ENCODE results near the gene GPR68.
A peak's percentile ranks its signal among the peaks of the same experiment; 100 is the strongest.
"Not testable (repeated sequence)": the region's sequence is repeated elsewhere in the genome, so short reads cannot be mapped to it uniquely, and the experiment has no call there.

GPR68 gene

DNA sequence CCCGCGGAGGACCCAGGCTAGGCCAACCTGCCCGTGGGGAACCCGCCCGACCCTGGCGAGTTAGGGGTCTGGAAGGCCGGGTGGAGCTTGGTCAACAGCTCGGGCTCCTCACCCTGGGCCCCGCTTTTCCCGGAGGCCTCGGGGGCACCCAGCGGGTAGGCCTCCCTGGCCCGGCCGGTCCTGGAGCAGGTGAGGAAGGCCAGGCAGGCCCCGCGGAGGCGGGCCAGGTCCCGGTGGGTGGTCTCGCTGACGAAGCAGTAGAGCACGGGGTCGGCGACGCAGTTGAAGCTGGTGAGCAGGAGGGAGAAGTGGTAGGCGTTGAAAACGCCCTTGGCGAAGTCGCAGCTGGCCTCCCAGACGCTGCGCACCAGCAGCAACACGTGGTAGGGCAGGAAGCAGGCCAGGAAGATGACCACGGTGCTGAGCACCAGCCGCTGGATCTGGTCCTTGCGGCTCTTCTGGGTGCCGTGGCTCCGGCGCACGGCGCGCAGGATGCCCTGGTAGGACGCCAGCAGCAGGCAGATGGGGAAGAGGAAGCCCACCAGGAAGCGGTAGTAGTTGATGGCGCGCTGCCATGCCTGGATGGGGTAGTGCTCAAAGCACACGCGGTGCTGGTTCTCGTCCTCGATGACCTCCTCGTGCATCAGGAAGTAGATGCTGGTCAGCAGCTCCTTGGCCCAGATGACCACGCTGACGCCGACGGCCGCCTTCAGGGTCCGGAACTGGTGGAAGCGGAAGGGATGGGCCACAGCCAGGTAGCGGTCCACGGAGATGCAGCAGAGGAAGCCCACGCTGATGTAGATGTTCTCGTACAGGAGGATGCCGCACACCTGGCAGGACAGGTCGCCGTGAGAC lies 10.3 kb downstream of the GPR68 start:
- H3K9me3 ChIP-seq (replicated peaks; ENCODE audit: low read length): no peaks in the 10 kb centered on the region
- peaks cover 4% of the 10 kb centered on the region for H3K36me3 ChIP-seq (ENCODE audit: insufficient read depth, low read length)
- no peaks in the 10 kb centered on the region for H3K27me3 ChIP-seq (ENCODE audit: control insufficient read depth, insufficient read depth, low read length)
- no peak overlapping the region for H3K4me2 ChIP-seq (ENCODE audit: low read length)
- H3K4me3 ChIP-seq (ENCODE audit: low read length): no peak overlapping the region
- no peak overlapping the region for H3K9ac ChIP-seq (ENCODE audit: low read depth, low read length)
- H3K4me1 ChIP-seq (ENCODE audit: control insufficient read depth, insufficient read depth, low read length): peaks cover 28% of the 10 kb centered on the region

DNA sequence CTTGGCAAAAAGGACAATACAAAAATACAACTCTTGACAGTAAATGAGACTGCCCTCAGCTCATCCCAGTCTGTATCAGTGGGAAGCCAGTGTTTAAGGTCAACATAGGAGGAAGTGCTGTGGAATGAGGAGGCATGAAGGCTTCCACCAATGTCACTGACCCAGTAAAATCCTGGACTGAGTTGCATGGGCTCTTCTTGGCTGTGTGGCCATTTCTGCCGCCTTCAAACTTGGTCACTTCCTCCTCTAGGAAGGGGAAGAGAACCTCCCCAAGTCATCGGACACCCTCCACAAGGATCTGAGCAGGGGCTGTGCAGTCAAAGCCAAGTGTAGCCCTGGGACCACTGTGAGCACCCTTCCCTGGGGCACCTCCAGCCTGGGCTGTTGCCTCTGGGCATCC lies 11.9 kb downstream of the GPR68 start:
- H3K9ac ChIP-seq (ENCODE audit: low read depth, low read length): no peak overlapping the region
- H3K4me3 ChIP-seq (ENCODE audit: low read length): no peak overlapping the region
- no peak overlapping the region for H3K4me2 ChIP-seq (ENCODE audit: low read length)
- no peaks in the 10 kb centered on the region for H3K27me3 ChIP-seq (ENCODE audit: control insufficient read depth, insufficient read depth, low read length)
- peaks cover 43% of the 10 kb centered on the region for H3K4me1 ChIP-seq (ENCODE audit: control insufficient read depth, insufficient read depth, low read length)
- H3K36me3 ChIP-seq (ENCODE audit: insufficient read depth, low read length): peaks cover 4% of the 10 kb centered on the region
- no peaks in the 10 kb centered on the region for H3K9me3 ChIP-seq (replicated peaks; ENCODE audit: low read length)

DNA sequence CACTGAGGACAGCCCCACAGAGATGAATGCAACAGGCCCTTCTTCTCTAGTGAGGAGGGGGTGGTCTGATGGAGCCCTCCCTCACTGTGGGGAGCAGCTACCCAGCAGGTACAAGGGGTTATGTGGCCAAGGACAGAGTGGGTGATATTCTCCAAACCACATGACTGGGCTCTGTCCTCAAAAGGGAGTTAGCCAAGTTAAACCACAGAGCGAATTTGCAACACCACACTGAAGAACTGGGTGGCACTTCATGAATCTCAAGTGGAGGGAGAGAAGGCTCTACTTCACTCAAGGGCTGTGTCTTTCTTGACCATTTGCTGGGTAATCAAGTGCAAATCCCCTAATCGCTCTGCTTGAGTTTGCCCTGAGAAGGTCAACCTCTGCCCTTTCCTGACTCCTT lies 12.5 kb downstream of the GPR68 start:
- peaks cover 44% of the 10 kb centered on the region for H3K4me1 ChIP-seq (ENCODE audit: control insufficient read depth, insufficient read depth, low read length)
- H3K4me2 ChIP-seq (ENCODE audit: low read length): no peak overlapping the region
- no peak overlapping the region for H3K4me3 ChIP-seq (ENCODE audit: low read length)
- no peak overlapping the region for H3K9ac ChIP-seq (ENCODE audit: low read depth, low read length)
- no peaks in the 10 kb centered on the region for H3K9me3 ChIP-seq (replicated peaks; ENCODE audit: low read length)
- H3K36me3 ChIP-seq (ENCODE audit: insufficient read depth, low read length): peaks cover 4% of the 10 kb centered on the region
- no peaks in the 10 kb centered on the region for H3K27me3 ChIP-seq (ENCODE audit: control insufficient read depth, insufficient read depth, low read length)

DNA sequence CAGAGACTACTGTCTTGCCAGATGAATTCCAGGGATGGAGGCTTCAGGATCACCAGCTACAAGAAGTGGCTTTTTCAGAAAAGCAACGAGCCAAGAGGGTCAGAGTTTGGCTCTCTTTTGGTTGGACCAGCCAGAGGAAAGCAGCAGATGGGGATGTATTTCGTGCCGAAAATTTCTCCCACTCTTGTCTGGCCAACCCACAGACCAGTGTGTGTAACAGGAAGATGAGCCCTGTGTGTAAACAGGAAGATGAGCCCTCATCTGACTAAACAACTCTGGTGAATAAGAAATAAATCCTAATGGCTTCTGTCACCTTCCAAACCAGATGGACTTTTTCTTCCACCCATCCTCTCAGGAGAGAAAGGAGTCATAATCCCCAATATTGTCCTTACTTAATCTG lies 13.1 kb downstream of the GPR68 start:
- Histone ChIP-seq H3K4me3 (ENCODE audit: low read length) (no peak overlapping the region), H3K4me2 (ENCODE audit: low read length) (peak overlapping the region; percentile 2), H3K36me3 (ENCODE audit: insufficient read depth, low read length) (peaks cover 4% of the 10 kb centered on the region), H3K27me3 (ENCODE audit: control insufficient read depth, insufficient read depth, low read length) (no peaks in the 10 kb centered on the region), H3K9ac (ENCODE audit: low read depth, low read length) (no peak overlapping the region), H3K4me1 (ENCODE audit: control insufficient read depth, insufficient read depth, low read length) (peaks cover 42% of the 10 kb centered on the region), H3K9me3 (replicated peaks; ENCODE audit: low read length) (no peaks in the 10 kb centered on the region)

DNA sequence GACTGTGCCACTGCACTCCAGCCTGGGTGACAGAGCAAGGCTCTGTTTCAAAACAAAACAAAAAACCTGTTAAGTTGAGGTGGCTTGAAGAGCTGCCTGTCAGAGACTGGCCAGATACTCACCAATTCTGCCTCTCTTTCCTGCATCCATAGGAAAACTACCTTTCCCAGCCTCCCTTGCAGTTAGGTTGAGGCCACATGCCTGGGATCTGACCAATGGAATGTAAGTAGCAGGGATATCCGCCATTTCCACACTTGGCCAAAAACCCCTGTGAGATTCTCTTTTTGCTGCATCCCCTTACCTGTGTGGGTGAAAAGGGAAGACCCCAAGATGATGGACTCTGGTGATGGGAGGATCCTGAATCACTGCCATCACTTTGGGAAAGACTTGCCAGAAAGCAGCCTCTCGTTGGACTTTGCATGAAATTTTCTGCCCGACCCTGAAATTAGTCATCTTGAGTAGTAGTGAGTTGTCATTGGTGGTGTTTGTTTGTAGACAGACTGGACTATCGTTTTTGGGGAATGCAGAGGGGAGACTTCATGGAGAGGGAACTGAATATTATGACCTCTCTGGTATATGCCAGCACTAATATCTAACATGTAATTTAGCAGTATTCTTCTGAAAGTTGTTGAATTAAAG lies 14.0 kb downstream of the GPR68 start:
- peaks cover 4% of the 10 kb centered on the region for H3K36me3 ChIP-seq (ENCODE audit: insufficient read depth, low read length)
- peak overlapping the region; percentile 0 for H3K9ac ChIP-seq (ENCODE audit: low read depth, low read length)
- no peaks in the 10 kb centered on the region for H3K27me3 ChIP-seq (ENCODE audit: control insufficient read depth, insufficient read depth, low read length)
- peak overlapping the region; percentile 28 for H3K4me3 ChIP-seq (ENCODE audit: low read length)
- H3K9me3 ChIP-seq (replicated peaks; ENCODE audit: low read length): no peaks in the 10 kb centered on the region
- H3K4me2 ChIP-seq (ENCODE audit: low read length): peak overlapping the region; percentile 25
- peaks cover 42% of the 10 kb centered on the region for H3K4me1 ChIP-seq (ENCODE audit: control insufficient read depth, insufficient read depth, low read length)

DNA sequence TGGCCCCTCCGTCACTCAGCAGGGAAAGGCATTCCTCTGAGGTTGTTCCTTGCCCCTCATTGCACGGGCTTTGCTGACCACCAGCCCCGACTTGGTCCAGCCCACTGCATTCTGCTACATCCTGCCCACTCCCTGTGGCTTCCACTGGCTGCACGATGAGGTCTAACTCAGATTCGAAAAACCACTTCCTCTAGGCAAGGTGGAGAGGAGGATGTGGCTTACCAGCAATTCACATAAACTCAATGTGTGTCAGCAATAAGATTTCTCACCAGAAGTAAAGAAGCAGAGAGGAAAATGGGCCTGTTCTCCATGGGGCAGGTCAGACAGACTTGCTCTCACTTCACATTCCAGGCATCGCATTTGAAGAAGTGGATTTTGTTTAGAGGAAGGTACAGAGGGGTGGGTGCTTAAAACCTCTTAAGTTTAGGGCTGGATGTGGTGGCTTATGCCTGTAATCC lies 14.7 kb downstream of the GPR68 start:
- H3K4me1 ChIP-seq (ENCODE audit: control insufficient read depth, insufficient read depth, low read length): peaks cover 42% of the 10 kb centered on the region
- peaks cover 4% of the 10 kb centered on the region for H3K36me3 ChIP-seq (ENCODE audit: insufficient read depth, low read length)
- peak overlapping the region; percentile 3 for H3K4me2 ChIP-seq (ENCODE audit: low read length)
- H3K27me3 ChIP-seq (ENCODE audit: control insufficient read depth, insufficient read depth, low read length): no peaks in the 10 kb centered on the region
- H3K9me3 ChIP-seq (replicated peaks; ENCODE audit: low read length): no peaks in the 10 kb centered on the region
- H3K4me3 ChIP-seq (ENCODE audit: low read length): peak overlapping the region; percentile 27
- H3K9ac ChIP-seq (ENCODE audit: low read depth, low read length): peak overlapping the region; percentile 0

DNA sequence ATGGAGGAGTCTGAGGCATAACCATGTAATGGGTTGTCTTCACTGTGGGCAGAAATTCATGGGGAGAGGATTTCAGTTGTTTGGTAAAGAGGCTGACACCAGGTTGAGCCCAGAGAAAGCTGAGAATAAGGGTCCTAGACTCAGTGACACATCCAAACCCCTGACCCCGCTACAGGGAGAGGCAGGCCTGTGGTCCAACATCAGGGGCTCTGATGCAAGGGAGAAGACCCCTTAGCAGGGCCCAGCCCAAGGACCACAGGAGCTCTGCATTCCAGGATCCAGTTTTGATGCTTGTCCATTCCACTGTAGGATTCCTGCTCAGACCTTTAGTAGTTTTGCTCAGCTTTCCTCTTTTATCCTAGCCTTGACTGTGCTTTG lies 15.5 kb downstream of the GPR68 start:
- Histone ChIP-seq H3K4me3 (ENCODE audit: low read length) (no peak overlapping the region), H3K36me3 (ENCODE audit: insufficient read depth, low read length) (no peaks in the 10 kb centered on the region), H3K4me1 (ENCODE audit: control insufficient read depth, insufficient read depth, low read length) (peaks cover 42% of the 10 kb centered on the region), H3K9me3 (replicated peaks; ENCODE audit: low read length) (no peaks in the 10 kb centered on the region), H3K4me2 (ENCODE audit: low read length) (peak overlapping the region; percentile 11), H3K9ac (ENCODE audit: low read depth, low read length) (no peak overlapping the region), H3K27me3 (ENCODE audit: control insufficient read depth, insufficient read depth, low read length) (no peaks in the 10 kb centered on the region)

DNA sequence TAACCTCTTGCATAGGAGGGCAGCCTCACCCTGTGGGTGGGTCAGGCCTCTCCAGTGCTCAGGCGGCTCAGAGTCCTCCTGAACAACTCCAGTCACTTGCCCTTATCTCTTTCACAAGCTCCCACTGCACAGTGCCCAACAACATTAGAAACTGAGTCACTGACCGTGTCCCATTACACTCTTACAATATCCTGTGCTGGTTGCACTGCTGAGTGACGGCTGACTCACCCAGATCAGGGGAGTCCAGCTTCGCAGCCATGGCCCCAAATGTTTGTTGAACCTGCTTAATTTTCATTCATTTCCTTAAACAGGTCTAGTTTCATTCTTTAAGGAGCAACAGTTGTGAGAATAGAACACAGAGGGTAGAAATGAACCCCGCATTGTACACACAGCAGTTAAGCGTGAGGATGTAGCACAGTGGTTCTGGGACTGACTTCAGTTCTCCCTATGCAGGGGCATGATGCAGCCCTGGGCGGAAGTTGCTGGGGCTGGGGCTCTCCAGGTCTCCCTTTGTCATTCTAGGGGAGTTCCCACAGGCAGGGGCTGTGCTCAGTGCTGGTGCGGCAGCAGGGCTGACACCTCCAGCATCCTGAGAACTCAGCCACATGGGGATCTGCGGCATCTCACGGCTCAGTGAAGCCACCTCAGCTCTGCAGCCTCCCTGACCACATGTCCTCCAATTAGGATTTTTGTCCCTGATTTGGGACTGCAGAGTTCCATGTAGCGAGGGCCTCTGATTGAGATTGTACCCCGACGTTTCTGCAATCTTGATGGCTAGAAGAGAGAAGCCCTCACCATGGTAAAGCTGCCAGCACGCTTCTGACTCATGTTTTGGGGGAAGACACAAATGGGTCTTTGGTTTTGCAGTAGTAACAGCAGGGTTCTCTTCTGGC lies 16.1 kb downstream of the GPR68 start:
- H3K9ac ChIP-seq (ENCODE audit: low read depth, low read length): no peak overlapping the region
- peak overlapping the region; percentile 48 for H3K4me2 ChIP-seq (ENCODE audit: low read length)
- peak overlapping the region; percentile 23 for H3K4me3 ChIP-seq (ENCODE audit: low read length)
- no peaks in the 10 kb centered on the region for H3K36me3 ChIP-seq (ENCODE audit: insufficient read depth, low read length)
- no peaks in the 10 kb centered on the region for H3K9me3 ChIP-seq (replicated peaks; ENCODE audit: low read length)
- H3K27me3 ChIP-seq (ENCODE audit: control insufficient read depth, insufficient read depth, low read length): no peaks in the 10 kb centered on the region
- peaks cover 42% of the 10 kb centered on the region for H3K4me1 ChIP-seq (ENCODE audit: control insufficient read depth, insufficient read depth, low read length)

DNA sequence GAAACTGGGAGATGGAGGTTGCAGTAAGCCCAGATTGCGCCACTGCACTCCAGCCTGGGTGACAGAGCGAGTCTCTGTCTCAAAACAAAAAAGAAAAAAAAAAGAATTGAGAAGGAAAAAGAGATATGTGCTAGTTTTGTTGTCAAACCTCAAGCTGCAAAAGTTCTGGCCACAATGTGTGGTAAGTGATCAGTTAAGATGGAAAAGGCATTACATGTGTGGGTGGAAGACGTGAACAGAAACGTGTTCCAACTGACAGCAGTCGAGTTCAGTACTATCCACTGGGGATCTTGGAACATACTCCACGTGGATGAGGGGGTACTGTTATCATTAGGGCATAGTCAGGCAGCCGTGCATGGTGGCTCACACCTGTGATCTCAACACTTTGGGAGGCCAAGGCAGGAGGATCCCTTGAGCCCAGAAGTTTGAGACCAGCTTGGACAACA lies 17.3 kb downstream of the GPR68 start:
- no peak overlapping the region for H3K9ac ChIP-seq (ENCODE audit: low read depth, low read length)
- H3K27me3 ChIP-seq (ENCODE audit: control insufficient read depth, insufficient read depth, low read length): no peaks in the 10 kb centered on the region
- no peaks in the 10 kb centered on the region for H3K9me3 ChIP-seq (replicated peaks; ENCODE audit: low read length)
- H3K36me3 ChIP-seq (ENCODE audit: insufficient read depth, low read length): no peaks in the 10 kb centered on the region
- no peak overlapping the region for H3K4me2 ChIP-seq (ENCODE audit: low read length)
- H3K4me1 ChIP-seq (ENCODE audit: control insufficient read depth, insufficient read depth, low read length): peaks cover 47% of the 10 kb centered on the region
- no peak overlapping the region for H3K4me3 ChIP-seq (ENCODE audit: low read length)

DNA sequence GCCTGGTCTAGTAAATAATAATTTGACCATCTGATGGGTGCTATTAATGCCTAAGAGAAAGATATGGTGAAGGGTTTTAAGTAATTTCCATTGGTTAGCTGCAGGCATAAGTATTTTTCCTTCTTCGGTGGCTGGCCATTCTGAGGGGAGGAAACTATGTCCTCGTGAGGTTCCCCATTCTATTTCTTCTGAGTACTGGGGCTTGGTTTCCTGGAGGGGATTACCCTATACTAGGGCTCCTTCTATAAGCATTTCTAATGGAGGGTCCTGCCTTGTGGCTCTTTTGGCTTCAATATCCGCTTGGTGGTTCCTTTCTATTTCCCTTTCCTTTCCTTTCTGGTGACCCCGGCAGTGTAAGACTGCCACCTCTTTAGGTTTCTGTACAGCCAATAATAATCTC lies 18.1 kb downstream of the GPR68 start:
- H3K9me3 ChIP-seq (replicated peaks; ENCODE audit: low read length); H3K36me3 ChIP-seq (ENCODE audit: insufficient read depth, low read length); H3K9ac ChIP-seq (ENCODE audit: low read depth, low read length); H3K27me3 ChIP-seq (ENCODE audit: control insufficient read depth, insufficient read depth, low read length); H3K4me2 ChIP-seq (ENCODE audit: low read length); H3K4me3 ChIP-seq (ENCODE audit: low read length): not testable (repeated sequence)
- H3K4me1 ChIP-seq (ENCODE audit: control insufficient read depth, insufficient read depth, low read length): peaks cover 43% of the 10 kb centered on the region

DNA sequence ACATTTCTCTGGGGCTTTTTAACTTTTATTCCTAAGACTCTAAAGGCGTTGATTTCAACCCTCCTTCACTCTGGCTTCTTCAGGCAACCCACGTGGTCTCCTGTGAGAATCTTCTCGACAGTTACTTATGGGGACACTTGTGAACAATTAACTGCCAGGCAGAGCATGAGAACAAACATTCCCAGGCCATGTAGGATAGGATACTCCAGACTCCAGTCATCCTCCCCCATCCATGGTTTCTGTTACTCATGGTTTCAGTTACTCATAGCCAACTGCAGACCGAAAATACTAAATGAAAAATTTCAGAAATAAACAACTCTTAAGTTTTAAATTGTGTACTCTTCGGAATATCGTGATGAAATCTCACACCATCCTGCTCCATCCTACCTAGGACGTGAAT lies 19.5 kb downstream of the GPR68 start:
- Histone ChIP-seq H3K4me2 (ENCODE audit: low read length) (no peak overlapping the region), H3K27me3 (ENCODE audit: control insufficient read depth, insufficient read depth, low read length) (no peaks in the 10 kb centered on the region), H3K4me1 (ENCODE audit: control insufficient read depth, insufficient read depth, low read length) (peaks cover 32% of the 10 kb centered on the region), H3K9me3 (replicated peaks; ENCODE audit: low read length) (no peaks in the 10 kb centered on the region), H3K4me3 (ENCODE audit: low read length) (no peak overlapping the region), H3K36me3 (ENCODE audit: insufficient read depth, low read length) (no peaks in the 10 kb centered on the region), H3K9ac (ENCODE audit: low read depth, low read length) (no peak overlapping the region)

Measured in skeletal muscle satellite cell (primary cell).